ENCODE measurements around the gene CLCA1. TPM values are rescaled to one million over a fixed set of nuclear protein-coding genes. Genes with fewer than 3 reads are reported as not detected.

Gene CLCA1
- total RNA-seq, 1 experiment from 2014 or later, result 0.08 TPM

DNA sequence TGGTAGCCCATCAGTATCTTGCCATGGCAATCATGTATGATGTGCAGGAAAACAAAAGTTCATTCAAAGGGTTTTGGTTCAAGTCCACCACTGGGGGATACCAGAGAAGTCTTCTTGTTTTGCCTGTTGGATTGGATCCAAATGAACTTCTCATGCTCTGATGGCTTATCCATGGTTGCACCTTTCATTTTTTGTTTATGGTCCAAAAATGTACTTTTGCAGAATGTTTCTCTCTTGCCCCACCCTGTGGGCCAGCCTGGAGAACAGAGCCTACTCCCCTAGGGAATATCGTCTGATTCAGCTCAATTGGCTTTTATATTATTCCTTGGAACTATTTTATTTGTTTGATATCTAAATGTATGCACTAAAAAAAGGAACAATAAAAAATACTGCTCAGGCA, 20.1 kb upstream of the CLCA1 start:
- Histone ChIP-seq H3K27me3 (ENCODE audit: control insufficient read depth, insufficient read depth, low read length) (peaks cover 6% of the 10 kb centered on the region; the same call in 1 of the 2 replicates), H3K36me3 (ENCODE audit: control insufficient read depth, insufficient read depth, low read length) (no peaks in the 10 kb centered on the region), H3K27ac (ENCODE audit: low read length) (no peak overlapping the region), H3K9me3 (ENCODE audit: control insufficient read depth, insufficient read depth, low read depth, low read length) (no peaks in the 10 kb centered on the region), H3K4me3 (ENCODE audit: low read depth in 2 of 2, low read length in 2 of 2) (no peak overlapping the region), H3K4me1 (ENCODE audit: control insufficient read depth, insufficient read depth, low read length) (no peaks in the 10 kb centered on the region)
- CTCF ChIA-PET, result no interaction called here
- POLR2A ChIA-PET, result no interaction called here
- no peak for DNase-seq (ENCODE audit: low read depth, low spot score)
- in situ Hi-C loops (cut with HindIII; ENCODE audit: low pct_unique_long_range_greater_than_20kb, low sequenced_read_pairs), result no loop called here
- no TSS peak for BruUV-seq (replicated peaks)
- no peak for ATAC-seq
- no peak for TF ChIP-seq SIN3A (IDR thresholded peaks at IDR 0.05; ENCODE audit: borderline replicate concordance, insufficient read depth, low read depth, low read length)
- 0 out of 2 replicates have a peak, but pooled peaks have one; percentile 7 for TF ChIP-seq CTCF (IDR thresholded peaks at IDR 0.05)
- TF ChIP-seq POLR2AphosphoS5 (IDR thresholded peaks at IDR 0.05; ENCODE audit: low read depth, low read length), result no peak
- TF ChIP-seq, protein P1, sequence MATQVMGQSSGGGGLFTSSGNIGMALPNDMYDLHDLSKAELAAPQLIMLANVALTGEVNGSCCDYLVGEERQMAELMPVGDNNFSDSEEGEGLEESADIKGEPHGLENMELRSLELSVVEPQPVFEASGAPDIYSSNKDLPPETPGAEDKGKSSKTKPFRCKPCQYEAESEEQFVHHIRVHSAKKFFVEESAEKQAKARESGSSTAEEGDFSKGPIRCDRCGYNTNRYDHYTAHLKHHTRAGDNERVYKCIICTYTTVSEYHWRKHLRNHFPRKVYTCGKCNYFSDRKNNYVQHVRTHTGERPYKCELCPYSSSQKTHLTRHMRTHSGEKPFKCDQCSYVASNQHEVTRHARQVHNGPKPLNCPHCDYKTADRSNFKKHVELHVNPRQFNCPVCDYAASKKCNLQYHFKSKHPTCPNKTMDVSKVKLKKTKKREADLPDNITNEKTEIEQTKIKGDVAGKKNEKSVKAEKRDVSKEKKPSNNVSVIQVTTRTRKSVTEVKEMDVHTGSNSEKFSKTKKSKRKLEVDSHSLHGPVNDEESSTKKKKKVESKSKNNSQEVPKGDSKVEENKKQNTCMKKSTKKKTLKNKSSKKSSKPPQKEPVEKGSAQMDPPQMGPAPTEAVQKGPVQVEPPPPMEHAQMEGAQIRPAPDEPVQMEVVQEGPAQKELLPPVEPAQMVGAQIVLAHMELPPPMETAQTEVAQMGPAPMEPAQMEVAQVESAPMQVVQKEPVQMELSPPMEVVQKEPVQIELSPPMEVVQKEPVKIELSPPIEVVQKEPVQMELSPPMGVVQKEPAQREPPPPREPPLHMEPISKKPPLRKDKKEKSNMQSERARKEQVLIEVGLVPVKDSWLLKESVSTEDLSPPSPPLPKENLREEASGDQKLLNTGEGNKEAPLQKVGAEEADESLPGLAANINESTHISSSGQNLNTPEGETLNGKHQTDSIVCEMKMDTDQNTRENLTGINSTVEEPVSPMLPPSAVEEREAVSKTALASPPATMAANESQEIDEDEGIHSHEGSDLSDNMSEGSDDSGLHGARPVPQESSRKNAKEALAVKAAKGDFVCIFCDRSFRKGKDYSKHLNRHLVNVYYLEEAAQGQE (IDR thresholded peaks at IDR 0.05; ENCODE audit: insufficient read depth in 1 of 2, low read depth in 2 of 2, low read length in 1 of 2), result no peak
- intact Hi-C loops (cut with micrococcal nuclease; ENCODE audit: unreplicated experiment), result no loop called here

DNA sequence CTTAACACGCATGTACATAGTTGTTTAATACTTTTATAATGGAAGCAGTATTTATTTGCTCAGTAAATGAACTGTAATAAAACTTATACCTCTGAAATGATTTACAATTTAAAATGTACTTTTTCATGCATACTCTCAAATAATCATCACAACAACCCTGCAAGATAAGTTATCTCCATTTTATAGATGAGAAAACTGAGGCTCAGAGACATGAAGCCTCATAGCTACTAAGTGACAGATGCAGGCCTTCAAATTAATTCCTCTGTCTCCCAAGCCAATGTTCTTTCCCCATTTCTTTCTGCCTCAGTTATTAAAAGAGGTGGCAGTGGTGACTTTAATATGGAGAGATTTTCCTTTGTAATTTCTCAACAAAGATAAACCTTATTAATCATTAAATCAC, 19.6 kb upstream of the CLCA1 start:
- ChIA-PET POLR2A (no interaction called here), CTCF (no interaction called here)
- H3K27ac ChIP-seq (ENCODE audit: low read length), result no peak overlapping the region
- no peaks in the 10 kb centered on the region for H3K36me3 ChIP-seq (ENCODE audit: control insufficient read depth, insufficient read depth, low read length)
- ATAC-seq, result no peak
- H3K4me1 ChIP-seq (ENCODE audit: control insufficient read depth, insufficient read depth, low read length), result no peaks in the 10 kb centered on the region
- intact Hi-C loops (cut with micrococcal nuclease; ENCODE audit: unreplicated experiment), result no loop called here
- in situ Hi-C loops (cut with HindIII; ENCODE audit: low pct_unique_long_range_greater_than_20kb, low sequenced_read_pairs), result no loop called here
- BruUV-seq (replicated peaks), result no TSS peak
- H3K4me3 ChIP-seq (ENCODE audit: low read depth in 2 of 2, low read length in 2 of 2), result no peak overlapping the region
- no peaks in the 10 kb centered on the region for H3K9me3 ChIP-seq (ENCODE audit: control insufficient read depth, insufficient read depth, low read depth, low read length)
- no peak for TF ChIP-seq TCF7L2 (IDR thresholded peaks at IDR 0.05; ENCODE audit: low read depth, low read length)
- no peak for TF ChIP-seq POLR2AphosphoS5 (IDR thresholded peaks at IDR 0.05; ENCODE audit: low read depth, low read length)
- no peak for TF ChIP-seq CTCF (IDR thresholded peaks at IDR 0.05)
- TF ChIP-seq, protein P1 (IDR thresholded peaks at IDR 0.05; ENCODE audit: insufficient read depth in 1 of 2, low read depth in 2 of 2, low read length in 1 of 2), result no peak
- no peak for TF ChIP-seq SIN3A (IDR thresholded peaks at IDR 0.05; ENCODE audit: borderline replicate concordance, insufficient read depth, low read depth, low read length)
- peaks cover 6% of the 10 kb centered on the region; the same call in 1 of the 2 replicates for H3K27me3 ChIP-seq (ENCODE audit: control insufficient read depth, insufficient read depth, low read length)
- no peak for DNase-seq (ENCODE audit: low read depth, low spot score)
